ENCODE data around the gene SMOC2.

- TF ChIP-seq SETDB1 (IDR thresholded peaks at IDR 0.05; ENCODE audit: insufficient read length, low read length) (no peak), TCF7L2 (IDR thresholded peaks at IDR 0.05; ENCODE audit: borderline replicate concordance, low read depth, low read length) (no peak), ZBTB10 (tag by site-specific recombination; IDR thresholded peaks at IDR 0.05) (no peak), ZNF623 (tag by site-specific recombination; IDR thresholded peaks at IDR 0.05) (no peak)
- TF ChIP-seq, protein P1, sequence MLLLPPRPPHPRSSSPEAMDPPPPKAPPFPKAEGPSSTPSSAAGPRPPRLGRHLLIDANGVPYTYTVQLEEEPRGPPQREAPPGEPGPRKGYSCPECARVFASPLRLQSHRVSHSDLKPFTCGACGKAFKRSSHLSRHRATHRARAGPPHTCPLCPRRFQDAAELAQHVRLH (tag by site-specific recombination; IDR thresholded peaks at IDR 0.05), result no peak
Measured at GRCh38 chr6:168497381-168497780, 56.4 kb downstream of the SMOC2 start.

Data from HEK293 (cell line).